Mammary epithelial cell (primary cell): Measurements from ENCODE around the gene HEXB.

ENCODE experiments used
- CTCF ChIP-seq, 2 donors: IDR thresholded peaks in 1 of 2; conservative IDR thresholded peaks in 1 of 2; 2 replicates each; pipeline ENCODE4 v1.5.1; 2011 to 2012; ENCODE audit warnings: inconsistent platforms in 2 of 2, low read length in 2 of 2, mild to moderate bottlenecking in 2 of 2, control low read depth in 1 of 2, low read depth in 1 of 2; ENCODE audit not compliant: insufficient read depth in 1 of 2; ENCODE audit errors: extremely low read depth in 1 of 2
- EZH2 ChIP-seq: IDR thresholded peaks from 2 replicates; pipeline ENCODE4 v1.6.1; 2012; ENCODE audit warnings: low read length, inconsistent platforms, borderline replicate concordance

DNA sequence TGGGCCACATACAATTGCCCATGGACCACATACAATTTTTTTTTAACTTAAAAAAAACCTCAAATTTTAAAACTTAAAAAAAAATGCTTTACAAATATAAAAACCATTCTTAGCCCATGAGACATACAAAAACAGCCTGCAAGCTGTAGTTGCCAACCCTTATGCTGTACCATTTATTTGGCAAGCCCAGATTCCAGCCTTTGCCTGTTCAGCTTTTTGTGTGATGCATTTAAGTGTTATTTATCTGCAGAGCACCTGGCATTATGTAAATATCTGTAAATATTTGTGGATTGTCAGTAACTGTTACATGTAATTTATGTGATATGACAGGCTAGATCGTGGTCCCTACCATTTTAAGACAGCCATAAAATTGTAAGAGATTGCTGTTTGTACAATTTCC is 32.6 kb downstream of the HEXB start:
- TF ChIP-seq CTCF (conservative IDR thresholded peaks at IDR 0.05 in 1 of 2, IDR thresholded peaks at IDR 0.05 in 1 of 2; ENCODE audit: extremely low read depth in 1 of 2, insufficient read depth in 1 of 2, low read depth in 1 of 2, low read length in 2 of 2) (no peak), EZH2 (no peak)
